GM12878 (cell line): Measurements from ENCODE around the gene IGSF11. TPM values are rescaled to one million over a fixed set of nuclear protein-coding genes. Genes with fewer than 3 reads are reported as not detected.

Source experiments
- ATAC-seq: fragments of 200-7000 bp; cut with Tn5 transposase; 3 replicates; pipeline ENCODE4 v1.9.1; 2020; ENCODE audit warnings: mild to moderate bottlenecking, moderate library complexity
- BruUV-seq: library from RNA; stranded (reverse); fragments of 400-500 nt; replicated peaks from 2 replicates; lab custom pipeline; 2021; lab: Mats Ljungman, UMichigan
- CTCF ChIA-PET: fragments of 300-600 bp; sonication (Branson Sonifier 250); formaldehyde crosslinking; extraction: SDS; loops from one replicate; lab custom pipeline; 2021; ENCODE audit warnings: inconsistent platforms; lab: Yijun Ruan, JAX
- POLR2A ChIA-PET: fragments of 350-600 bp; formaldehyde crosslinking; extraction: SDS; loops from one replicate; lab custom pipeline; 2021; ENCODE audit warnings: inconsistent platforms; lab: Charles Lee
- RAD21 ChIA-PET: fragments of 300-600 bp; sonication (Branson Sonifier 250); formaldehyde crosslinking; loops from one replicate; lab custom pipeline; 2023; ENCODE audit warnings: antibody characterized with exemption; ENCODE audit not compliant: unreplicated experiment; lab: Charles Lee
- SMC1A ChIA-PET: fragments of 300-600 bp; sonication (Branson Sonifier 250); formaldehyde crosslinking; loops from one replicate; lab custom pipeline; 2023; ENCODE audit not compliant: unreplicated experiment, uncharacterized antibody; lab: Charles Lee
- DNase-seq: peaks from one replicate; pipeline ENCODE4 v3.0.0-alpha.2; 2011; ENCODE audit warnings: low read depth, low spot score
- FAIRE-seq: peaks from 3 replicates; lab custom pipeline; 2011; peaks lifted over from hg19 to GRCh38; lab: Jason Lieb, UNC
- H2AFZ ChIP-seq: 2 replicates; pipeline ENCODE4 v1.6.0; 2011; ENCODE audit warnings: low read depth, low read length, control low read depth; ENCODE audit not compliant: control insufficient read depth
- H3K27ac ChIP-seq: 2 replicates; pipeline ENCODE4 v1.5.1; 2011; ENCODE audit warnings: control low read depth; ENCODE audit not compliant: control insufficient read depth, insufficient read depth
- H3K27me3 ChIP-seq, 2 experiments: replicated peaks in 1 of 2; 2 replicates each; pipeline versions ENCODE4 v1.6.0 to v1.6.1; 2011; ENCODE audit warnings: low read length in 1 of 2; ENCODE audit not compliant: control insufficient read depth in 2 of 2, insufficient read depth in 2 of 2
- H3K36me3 ChIP-seq, 2 experiments: 2 replicates each; pipeline ENCODE4 v1.5.1; 2011; ENCODE audit warnings: low read length in 1 of 2; ENCODE audit not compliant: control insufficient read depth in 2 of 2, insufficient read depth in 2 of 2
- H3K4me1 ChIP-seq: 2 replicates; pipeline ENCODE4 v1.6.1; 2011; ENCODE audit warnings: mild to moderate bottlenecking, low read length, moderate library complexity, mixed read lengths; ENCODE audit not compliant: control insufficient read depth, insufficient read depth
- H3K4me2 ChIP-seq: 2 replicates; pipeline ENCODE4 v1.6.0; 2011; ENCODE audit warnings: control low read depth; ENCODE audit not compliant: control insufficient read depth, insufficient read depth
- H3K4me3 ChIP-seq: fragments of 200-600 bp; sonication (generic); 2 replicates; pipeline ENCODE4 v1.5.1; 2016
- H3K79me2 ChIP-seq: 2 replicates; pipeline ENCODE4 v1.6.0; 2011; ENCODE audit warnings: low read length; ENCODE audit not compliant: control insufficient read depth, insufficient read depth
- H3K9ac ChIP-seq: 2 replicates; pipeline ENCODE4 v1.8.0; 2011; ENCODE audit warnings: low read length, control low read depth, mixed read lengths; ENCODE audit not compliant: control insufficient read depth, insufficient read depth
- H3K9me3 ChIP-seq: replicated peaks from 3 replicates; pipeline ENCODE4 v1.5.1; 2011; ENCODE audit warnings: mild to moderate bottlenecking, low read length; ENCODE audit not compliant: control insufficient read depth, insufficient read depth
- H4K20me1 ChIP-seq: 2 replicates; pipeline ENCODE4 v1.6.0; 2011; ENCODE audit not compliant: control insufficient read depth, insufficient read depth
- BHLHE40 ChIP-seq, 2 experiments: fragments of 450-650 bp in 1 of 2; IDR thresholded peaks; 2 replicates each; pipeline ENCODE4 v1.6.1; 2011 to 2017; ENCODE audit warnings: low read depth in 2 of 2, borderline replicate concordance in 1 of 2, improper control_type of control experiment in 1 of 2, low read length in 1 of 2, mild to moderate bottlenecking in 1 of 2
- CREM ChIP-seq: IDR thresholded peaks from 2 replicates; pipeline ENCODE4 v1.6.1; 2014; ENCODE audit warnings: antibody characterized with exemption, low read depth
- CTCF ChIP-seq, 3 experiments: IDR thresholded peaks in 2 of 3; conservative IDR thresholded peaks in 1 of 3; 2 replicates each; pipeline ENCODE4 v1.5.1; 2011; ENCODE audit warnings: low read depth in 3 of 3, low read length in 3 of 3, mild to moderate bottlenecking in 3 of 3, control low read depth in 2 of 3, moderate library complexity in 2 of 3, inconsistent platforms in 1 of 3, mixed read lengths in 1 of 3; ENCODE audit not compliant: control insufficient read depth in 2 of 3, insufficient read depth in 1 of 3; ENCODE audit errors: extremely low read depth in 1 of 3
- EGR1 ChIP-seq, 2 experiments: IDR thresholded peaks; 1 replicate in 1 of 2; 2 replicates in 1 of 2; pipeline ENCODE4 v1.6.1; 2011 to 2012; ENCODE audit warnings: low read depth in 2 of 2, low read length in 2 of 2, borderline replicate concordance in 1 of 2, mild to moderate bottlenecking in 1 of 2, moderate library complexity in 1 of 2
- FOXM1 ChIP-seq: IDR thresholded peaks from 2 replicates; pipeline ENCODE4 v1.6.1; 2012; ENCODE audit warnings: low read depth, mild to moderate bottlenecking, inconsistent platforms, low read length, moderate library complexity
- MTA2 ChIP-seq: fragments of 450-650 bp; IDR thresholded peaks from 2 replicates; pipeline ENCODE4 v1.6.1; 2016; ENCODE audit warnings: low read depth, mild to moderate bottlenecking, moderate library complexity
- NFYB ChIP-seq: IDR thresholded peaks from 2 replicates; pipeline ENCODE4 v1.6.1; 2011; ENCODE audit warnings: low read depth, mild to moderate bottlenecking, low read length, improper control_type of control experiment, moderate library complexity; ENCODE audit not compliant: insufficient read depth
- NR2C2 ChIP-seq: IDR thresholded peaks from 2 replicates; pipeline ENCODE4 v1.6.1; 2011; ENCODE audit warnings: borderline replicate concordance, low read depth; ENCODE audit not compliant: control insufficient read depth, insufficient read length
- NR2F1 ChIP-seq: fragments of 450-650 bp; conservative IDR thresholded peaks from 2 replicates; pipeline ENCODE4 v1.6.1; 2017; ENCODE audit warnings: mild to moderate bottlenecking
- PKNOX1 ChIP-seq: fragments of 450-650 bp; IDR thresholded peaks from 2 replicates; pipeline ENCODE4 v1.6.1; 2016; ENCODE audit warnings: mild to moderate bottlenecking
- RELA ChIP-seq: fragments of 450-650 bp; IDR thresholded peaks from 2 replicates; pipeline ENCODE4 v1.8.0; 2014; ENCODE audit warnings: borderline replicate concordance; ENCODE audit not compliant: partially characterized antibody
- SIX5 ChIP-seq: IDR thresholded peaks from 2 replicates; pipeline ENCODE4 v1.6.1; 2011; ENCODE audit warnings: mild to moderate bottlenecking, low read depth, low read length, moderate library complexity; ENCODE audit not compliant: severe bottlenecking
- TCF7 ChIP-seq: IDR thresholded peaks from 2 replicates; pipeline ENCODE4 v1.6.1; 2014; ENCODE audit warnings: antibody characterized with exemption, borderline replicate concordance
- ZNF24 ChIP-seq: fragments of 450-650 bp; IDR thresholded peaks from 2 replicates; pipeline ENCODE4 v1.6.1; 2017; ENCODE audit warnings: antibody characterized with exemption, mild to moderate bottlenecking
- ZSCAN29 ChIP-seq: fragments of 450-650 bp; IDR thresholded peaks from 2 replicates; pipeline ENCODE4 v1.6.1; 2017; ENCODE audit warnings: mild to moderate bottlenecking, moderate library complexity
- WGBS: methylation state at CpG from one replicate; pipeline ENCODE4 v1.1.6; 2016; ENCODE audit warnings: low lambda C conversion rate; ENCODE audit not compliant: insufficient replicate concordance, insufficient coverage; ENCODE audit errors: missing lambda C conversion rate; 5-methylcytosine and 5-hydroxymethylcytosine counted together
- in situ Hi-C: fragments of 300-500 bp; cut with MboI; formaldehyde crosslinking; loops from 9 replicates; pipeline ENCODE4 v1.14.3; 2018; ENCODE audit warnings: mixed read lengths
- intact Hi-C: fragments of 100-400 bp; cut with micrococcal nuclease; formaldehyde crosslinking; loops from one replicate; pipeline ENCODE4 v1.14.2; 2022; ENCODE audit not compliant: unreplicated experiment
- polyA plus RNA-seq, 11 experiments: library from polyadenylated mRNA; depleted of rRNA in 4 of 11; unstranded in 6 of 11; stranded (reverse) in 5 of 11; fragments of >200 nt; fragmentation: Nextera tagmentation in 4 of 11; fragmentation: Illumina TruSeq in 1 of 11; extraction: Ambion mirVana in 4 of 11; extraction: Trizol in 1 of 11; gene quantifications; 1 replicate in 1 of 11; 2 replicates in 10 of 11; pipeline versions ENCODE4 v1.2.1 to v1.2.3, GENCODE V29; 2011 to 2016; ENCODE audit warnings: inconsistent platforms in 2 of 11, missing spikeins in 2 of 11, low read depth in 1 of 11
- total RNA-seq, 4 experiments: library from RNA; depleted of rRNA in 3 of 4; stranded (reverse); fragments of >200 nt in 3 of 4; fragmentation: Illumina TruSeq in 1 of 4; extraction: Trizol in 1 of 4; gene quantifications; 2 replicates each; pipeline versions ENCODE4 v1.2.1 to v1.2.3, GENCODE V29; 2013 to 2021

IGSF11 gene
- total and polyA plus RNA-seq, 10 of the 15 experiments (the other 5 are each of a cell fraction or from before 2014, with no cell fraction given), result 0.03 TPM; not detected in 9

- POLR2A ChIA-PET, result interaction anchor here (0.7 kb wide), 1 partner anchor 1970 kb away, joined by 3 read pairs; no protein-coding TSS in a partner anchor
- BruUV-seq, result no TSS peak
- CTCF ChIA-PET, result interaction anchor here (1.0 to 4.7 kb wide), 3 partner anchors 14 to 835 kb away, joined by 3 to 23 read pairs (median 4); no protein-coding TSS in a partner anchor
Observed at GRCh38 chr3:118868051-118868450, 166.6 kb downstream of the IGSF11 start.

GRCh38 chr3:118863731-118864322, 170.8 kb downstream of the IGSF11 start:
- Histone ChIP-seq H2AFZ (no peak overlapping the region), H3K4me2 (no peak overlapping the region), H3K36me3 (no peaks in the 10 kb centered on the region), H3K27me3 (no peaks in the 10 kb centered on the region; a peak in 1 of 4 replicates), H3K9ac (no peak overlapping the region), H3K4me3 (no peak overlapping the region), H3K4me1 (no peaks in the 10 kb centered on the region), H3K9me3 (no peaks in the 10 kb centered on the region), H4K20me1 (no peaks in the 10 kb centered on the region), H3K79me2 (no peaks in the 10 kb centered on the region), H3K27ac (no peak overlapping the region)
- in situ Hi-C loops, result no loop called here
- CTCF ChIA-PET, result interaction anchor here (0.6 to 1.5 kb wide), 2 partner anchors 20 to 36 kb away, joined by 3 read pairs; no protein-coding TSS in a partner anchor
- POLR2A ChIA-PET, result interaction anchor here (0.8 kb wide), 1 partner anchor 11 kb away, joined by 3 read pairs; no protein-coding TSS in a partner anchor
- SMC1A ChIA-PET, result no interaction called here
- intact Hi-C loops, result no loop called here
- WGBS, result 0% methylated on average over 1 of the region's 1 CpG
- RAD21 ChIA-PET, result no interaction called here
- DNase-seq, result no peak
- peak; percentile 85 for ATAC-seq
- BruUV-seq, result no TSS peak
- no peak for FAIRE-seq
- TF ChIP-seq TCF7, result no peak
- no peak for TF ChIP-seq BHLHE40 (IDR thresholded peaks at IDR 0.05; ENCODE audit: borderline replicate concordance in 1 of 2, low read depth in 2 of 2, low read length in 1 of 2)
- TF ChIP-seq EGR1 (IDR thresholded peaks at IDR 0.05; ENCODE audit: borderline replicate concordance in 1 of 2, low read depth in 2 of 2, low read length in 2 of 2), result no peak
- TF ChIP-seq NFYB, result no peak
- TF ChIP-seq NR2F1, result no peak
- TF ChIP-seq CTCF (IDR thresholded peaks at IDR 0.05 in 2 of 3, conservative IDR thresholded peaks at IDR 0.05 in 1 of 3; ENCODE audit: control insufficient read depth in 2 of 3, extremely low read depth in 1 of 3, insufficient read depth in 1 of 3, low read depth in 3 of 3, low read length in 3 of 3), result peak; percentile 24 to 39 (median 24); a peak in 3 of 6 replicates
- no peak for TF ChIP-seq FOXM1
- no peak for TF ChIP-seq CREM
- TF ChIP-seq NR2C2, result no peak
- no peak for TF ChIP-seq ZSCAN29

More at GRCh38 chr3:118868051-118868450, 166.6 kb downstream of the IGSF11 start:
- Histone ChIP-seq H2AFZ (no peak overlapping the region), H3K4me1 (no peaks in the 10 kb centered on the region), H3K27ac (no peak overlapping the region), H3K4me2 (no peak overlapping the region), H3K79me2 (no peaks in the 10 kb centered on the region), H3K9ac (no peak overlapping the region), H4K20me1 (no peaks in the 10 kb centered on the region), H3K36me3 (no peaks in the 10 kb centered on the region), H3K9me3 (no peaks in the 10 kb centered on the region; the same call in 2 of the 3 replicates), H3K4me3 (no peak overlapping the region), H3K27me3 (no peaks in the 10 kb centered on the region; a peak in 1 of 4 replicates)
- SMC1A ChIA-PET, result no interaction called here
- in situ Hi-C loops, result no loop called here
- intact Hi-C loops, result no loop called here
- TF ChIP-seq MTA2 (no peak), PKNOX1 (no peak), RELA (no peak), ZNF24 (no peak), SIX5 (no peak)
- RAD21 ChIA-PET, result no interaction called here
- DNase-seq, result no peak
- FAIRE-seq, result no peak
- ATAC-seq, result no peak
